ENCODE results near the gene CGB7. TPM values are rescaled to one million over a fixed set of nuclear protein-coding genes. Genes with fewer than 3 reads are reported as not detected.

CGB7 gene
- total and polyA plus RNA-seq, 9 of the 15 experiments (the other 6 are each of a cell fraction or from before 2014, with no cell fraction given) = not detected

- BruUV-seq (replicated peaks) = no TSS peak
- CTCF ChIA-PET (ENCODE audit: low intra/inter-chr PET ratio) = no interaction called here
- in situ Hi-C loops (cut with MboI) (no loop called here), intact Hi-C loops (cut with micrococcal nuclease) (no loop called here)
- H3K27me3 ChIP-seq (ENCODE audit: control insufficient read depth in 2 of 2, insufficient read depth in 2 of 2, low read length in 2 of 2) = no peaks in the 10 kb centered on the region
- DNase-seq (ENCODE audit: extremely low read depth in 1 of 4, low spot score in 3 of 4) = no peak
- no peaks in the 10 kb centered on the region for H3K79me2 ChIP-seq (ENCODE audit: control insufficient read depth, insufficient read depth, low read length)
- H4K20me1 ChIP-seq (replicated peaks; ENCODE audit: control insufficient read depth, insufficient read depth, low read length) = peaks cover 6% of the 10 kb centered on the region; the same call in 1 of the 2 replicates
- 46% methylated on average over 9 of the region's 9 CpGs for WGBS (ENCODE audit: insufficient coverage, low coverage, missing lambda C conversion rate)
- no peak for TF ChIP-seq NELFE (IDR thresholded peaks at IDR 0.05; ENCODE audit: insufficient read depth, insufficient read length)
- TF ChIP-seq TFAP4 (CRISPR knock-in tag; IDR thresholded peaks at IDR 0.05; ENCODE audit: borderline replicate concordance) = 0 out of 2 replicates have a peak, but pooled peaks have one; percentile 12
- H3K4me3 ChIP-seq = no peak overlapping the region
- H3K4me1 ChIP-seq (replicated peaks in 1 of 2; ENCODE audit: control insufficient read depth in 2 of 2, insufficient read depth in 2 of 2, low read length in 2 of 2) = peaks cover 21 to 41% of the 10 kb centered on the region in 2 experiments; a peak in 4 of 5 replicates
- H2AFZ ChIP-seq (ENCODE audit: low read depth, low read length) = no peak overlapping the region
- peaks cover 5% of the 10 kb centered on the region for H3K9me1 ChIP-seq (ENCODE audit: control insufficient read depth, insufficient read depth, low read length)
- POLR2A ChIA-PET = no interaction called here
- no peak overlapping the region for H3K4me2 ChIP-seq (ENCODE audit: insufficient read depth, low read length)
- no peak overlapping the region for H3K27ac ChIP-seq (ENCODE audit: extremely low read depth, low read depth, low read length)
- H3K9ac ChIP-seq (ENCODE audit: insufficient read depth in 1 of 2, low read depth in 2 of 2, low read length in 2 of 2) = no peak overlapping the region
- ATAC-seq = no peak
- FAIRE-seq = no peak
- no peaks in the 10 kb centered on the region for H3K9me3 ChIP-seq (replicated peaks; ENCODE audit: control insufficient read depth, insufficient read depth, low read depth, low read length)
- peaks cover under 1% of the 10 kb centered on the region; the same call in 1 of the 3 replicates for H3K36me3 ChIP-seq (ENCODE audit: control insufficient read depth, insufficient read depth, low read length)
Observed at GRCh38 chr19:49022116-49022515, 35.4 kb downstream of the CGB7 start.
